Activated CD8-positive, alpha-beta memory T cell treated with anti-CD3 and anti-CD28 coated beads for 48 hours (primary cell): ENCODE data around the gene ZEB2.

Experiments
- DNase-seq, 3 experiments: peaks; one replicate each; pipeline ENCODE4 v3.0.0-alpha.2; 2020; ENCODE audit warnings: low read depth in 2 of 3, low spot score in 2 of 3

The ZEB2 gene

DNA sequence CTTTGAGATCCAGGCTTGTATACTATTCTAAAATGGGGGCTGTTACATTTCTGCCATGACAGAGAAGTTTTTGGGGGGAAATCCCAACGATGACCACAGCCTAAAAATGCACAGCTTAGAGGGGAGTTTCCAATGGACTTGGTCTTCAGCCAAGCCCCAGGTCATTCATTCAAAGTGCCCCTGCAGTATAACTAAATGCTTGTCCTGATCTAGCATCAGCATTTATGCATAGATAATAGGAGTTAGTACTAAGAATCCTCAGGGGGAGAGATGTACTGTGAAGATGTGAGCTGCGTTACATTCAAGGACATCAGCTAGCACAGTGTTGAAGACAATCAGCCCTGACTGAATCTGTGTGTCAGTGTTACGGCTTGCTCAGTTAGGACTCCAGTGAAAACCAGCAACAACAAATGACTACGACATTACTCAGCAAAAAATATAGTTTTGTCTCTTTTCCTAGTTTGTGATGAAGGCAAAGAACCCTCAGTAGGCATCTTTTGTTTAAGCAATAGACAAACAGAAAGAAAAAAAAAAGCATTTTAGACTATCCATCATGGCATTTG is 160.9 kb downstream of the ZEB2 start:
- DNase-seq, result no peak

DNA sequence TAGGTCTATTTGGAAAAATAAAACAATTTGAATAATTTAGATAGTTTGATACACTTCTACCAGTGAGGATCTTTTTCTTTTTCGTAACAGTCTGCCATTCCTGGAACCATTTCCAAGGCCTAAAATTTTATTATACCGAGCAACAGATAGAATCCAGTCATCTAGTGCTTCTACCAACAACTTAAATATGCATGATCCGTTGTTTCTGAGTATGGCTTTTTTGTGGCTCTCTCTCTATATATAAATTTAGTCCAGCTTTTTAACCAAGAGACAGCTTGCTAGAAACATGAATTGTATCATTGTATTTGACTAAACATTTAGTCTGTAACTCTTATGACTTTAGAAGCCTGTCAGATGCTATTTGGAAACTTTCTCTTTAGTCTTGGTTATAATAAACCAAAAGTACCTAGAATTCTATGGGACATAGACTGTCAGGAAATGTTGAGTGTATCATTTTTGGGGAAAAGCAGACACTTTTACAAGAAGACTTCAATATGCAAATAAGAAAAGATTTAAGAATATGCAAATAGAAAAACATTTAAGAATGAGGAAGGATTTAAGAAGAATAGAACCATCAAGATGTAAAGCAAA is 161.4 kb downstream of the ZEB2 start:
- no peak for DNase-seq

DNA sequence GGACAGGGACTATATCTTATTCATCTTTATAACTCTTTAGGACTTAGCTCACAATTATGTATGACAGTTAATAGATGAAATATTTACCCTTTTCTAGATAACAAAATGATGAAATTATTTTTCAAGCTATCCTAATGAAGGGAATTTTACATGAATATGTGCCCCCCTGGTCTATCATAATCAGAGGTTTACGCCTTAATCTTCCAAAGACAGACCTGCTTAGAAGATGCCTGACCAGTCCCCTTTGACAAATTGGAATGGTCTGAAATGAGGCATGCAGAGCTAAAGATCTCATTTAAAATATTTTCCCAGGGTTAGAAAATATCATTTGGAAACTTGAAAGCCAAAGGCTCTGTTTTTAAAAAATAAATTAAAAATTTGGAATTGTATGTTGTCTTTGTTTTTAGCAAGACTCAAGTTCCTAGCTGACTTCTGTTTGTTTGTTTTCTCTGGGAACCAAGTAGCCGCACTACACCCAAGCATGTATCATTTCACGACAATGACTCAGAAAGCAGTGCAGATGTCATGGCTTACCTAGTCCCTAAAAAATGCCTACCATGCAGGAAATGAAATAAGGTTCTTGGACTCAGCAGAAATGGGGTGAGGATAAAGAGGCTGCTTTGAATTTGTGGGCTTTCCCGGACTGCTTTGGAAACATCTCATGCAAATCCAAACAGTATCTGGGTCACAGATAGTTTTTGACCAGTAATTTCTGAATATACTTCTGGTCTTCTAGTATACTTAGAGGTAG is 162.1 kb downstream of the ZEB2 start:
- no peak for DNase-seq

DNA sequence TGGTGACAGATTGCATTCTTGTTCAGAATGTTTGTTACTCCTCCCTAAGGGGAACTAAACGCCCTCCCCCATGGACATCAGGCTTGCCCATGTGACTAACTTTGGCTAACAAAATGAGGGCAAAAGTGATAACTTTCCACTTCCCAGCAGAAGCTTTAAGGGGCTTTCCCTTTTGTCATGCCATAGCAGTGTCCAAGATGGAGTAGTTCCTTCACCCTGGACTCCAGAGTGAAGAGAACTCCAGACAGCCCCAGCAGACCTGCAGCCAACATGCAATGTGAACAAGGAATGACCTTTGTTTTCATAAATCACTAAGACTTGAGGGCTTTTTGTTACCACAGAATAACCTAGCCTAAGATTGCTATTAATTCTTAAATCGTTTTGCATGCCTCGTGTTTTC is 163.5 kb downstream of the ZEB2 start:
- no peak for DNase-seq

DNA sequence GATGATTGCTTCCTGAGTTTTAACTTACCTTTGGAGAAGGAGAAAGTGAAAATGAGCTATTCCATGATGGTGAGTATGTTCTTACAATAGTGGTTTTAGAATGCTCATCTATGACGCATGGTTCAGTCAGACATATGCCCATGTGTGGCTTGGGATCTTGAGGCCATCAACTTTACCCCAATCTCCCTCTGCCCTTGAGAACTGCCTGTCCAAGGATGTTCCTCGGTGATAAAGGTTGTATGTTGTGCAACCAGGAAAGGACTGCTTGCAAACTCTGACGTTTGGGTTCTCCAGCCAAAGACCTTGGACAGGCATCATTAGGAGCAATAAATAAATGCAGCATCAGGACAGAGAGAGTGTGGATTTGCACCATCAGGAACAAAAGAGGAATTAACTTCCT is 165.0 kb downstream of the ZEB2 start:
- no peak for DNase-seq

DNA sequence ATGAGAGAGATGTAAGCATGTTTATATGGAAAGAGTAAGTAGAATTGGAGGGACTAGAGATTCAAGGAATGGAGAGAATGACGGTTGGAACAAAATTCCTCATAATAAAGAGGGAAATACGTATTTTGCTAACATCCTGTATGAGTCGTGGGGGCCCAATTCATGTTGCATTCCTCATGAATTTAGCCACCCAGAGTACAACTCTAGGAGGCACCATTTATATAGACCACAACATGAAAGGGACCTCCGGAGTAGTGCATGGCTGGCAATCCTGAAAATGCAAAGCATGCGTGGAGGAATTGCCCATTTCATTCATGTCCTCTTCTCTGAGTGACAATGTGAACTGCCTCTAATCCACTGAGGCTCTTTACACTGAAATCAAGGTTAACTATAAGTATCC is 168.2 kb downstream of the ZEB2 start:
- DNase-seq, result no peak

DNA sequence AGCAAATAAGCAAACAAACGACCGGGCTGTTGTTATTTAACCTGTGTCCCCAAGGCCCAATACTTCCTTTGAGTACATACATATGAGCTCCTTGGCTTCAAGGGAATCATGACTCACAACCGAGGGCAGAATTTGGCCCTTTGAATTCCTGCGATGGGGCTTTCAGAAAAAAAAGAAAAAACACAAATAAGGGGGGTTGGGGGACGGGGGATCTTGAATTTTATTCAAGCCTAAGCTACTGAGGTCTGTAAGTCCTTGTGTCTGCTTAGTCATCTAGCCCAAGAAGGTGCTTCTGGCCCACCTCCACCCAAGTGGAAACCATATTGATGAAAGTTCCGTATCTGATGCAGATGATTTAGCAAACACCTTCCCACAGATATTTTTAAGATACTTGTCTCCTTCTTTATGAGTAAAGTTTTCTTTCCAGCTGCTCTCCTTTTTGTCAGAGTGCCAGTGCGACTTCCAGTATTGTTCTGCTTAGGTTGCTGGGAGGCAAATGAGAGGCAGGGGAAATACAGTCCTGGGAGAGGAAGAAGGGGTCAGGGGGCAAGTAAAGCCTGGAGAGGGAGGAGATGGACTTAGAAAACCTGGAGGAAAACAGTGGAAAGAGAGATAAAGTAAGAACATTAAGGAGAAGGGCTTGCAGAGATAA is 169.6 kb downstream of the ZEB2 start:
- DNase-seq, result no peak

DNA sequence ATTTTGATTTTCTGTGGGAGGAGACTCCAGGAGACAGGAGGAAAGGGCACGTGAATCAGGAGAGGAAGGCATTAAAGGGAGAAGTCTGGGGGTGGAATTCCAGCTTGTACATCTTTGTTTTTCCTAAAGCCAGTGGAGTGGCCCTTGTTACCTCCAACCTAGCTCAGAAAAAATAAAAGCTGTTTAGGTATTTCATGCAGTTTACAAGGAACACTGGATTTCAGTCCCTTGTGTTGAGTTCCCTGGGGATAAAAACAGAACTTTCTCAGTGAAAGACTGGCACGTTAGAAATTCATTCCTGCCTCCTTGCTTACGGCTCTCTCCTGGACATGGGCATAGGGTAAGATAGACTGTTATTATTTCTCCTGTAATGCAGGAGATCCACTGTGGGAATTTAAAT is 170.2 kb downstream of the ZEB2 start:
- no peak for DNase-seq

DNA sequence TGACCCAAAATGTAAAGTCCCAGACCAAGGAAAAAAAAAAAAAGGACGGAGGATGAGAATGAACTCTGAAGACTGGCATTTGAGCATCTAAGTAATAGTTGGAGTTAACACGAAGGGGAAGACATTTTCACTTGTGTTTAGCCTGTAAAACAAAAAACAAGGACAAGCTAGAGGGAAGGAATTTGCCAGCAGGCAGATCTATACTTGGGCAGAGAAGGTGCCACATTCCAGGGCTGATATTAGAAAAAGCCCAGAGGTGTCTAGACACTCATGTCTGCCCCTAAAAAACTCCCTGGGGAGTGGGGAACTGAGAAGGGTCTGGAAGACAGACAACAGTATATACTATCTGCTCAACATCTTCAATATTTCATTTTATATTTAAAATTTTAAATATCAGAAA is 171.1 kb downstream of the ZEB2 start:
- no peak for DNase-seq

DNA sequence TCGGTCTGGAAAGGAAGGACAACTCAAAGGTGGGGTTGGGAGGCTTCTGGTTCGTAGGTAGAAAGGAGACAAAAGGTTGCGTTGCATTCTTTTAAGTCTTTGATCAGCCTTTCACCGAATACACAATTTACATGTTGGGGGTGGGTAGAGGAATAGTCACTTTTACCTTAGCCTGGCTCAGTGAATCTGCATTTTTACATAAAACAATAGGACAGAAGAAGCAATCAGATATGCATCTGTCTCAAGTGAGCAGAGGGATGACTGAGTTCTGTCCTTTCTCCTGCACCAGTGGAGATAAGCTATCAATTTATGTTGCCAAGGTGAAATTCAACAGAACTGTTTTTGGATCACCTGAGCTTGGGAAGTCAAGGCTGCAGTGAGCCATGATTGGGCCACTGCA is 173.7 kb downstream of the ZEB2 start:
- no peak for DNase-seq

DNA sequence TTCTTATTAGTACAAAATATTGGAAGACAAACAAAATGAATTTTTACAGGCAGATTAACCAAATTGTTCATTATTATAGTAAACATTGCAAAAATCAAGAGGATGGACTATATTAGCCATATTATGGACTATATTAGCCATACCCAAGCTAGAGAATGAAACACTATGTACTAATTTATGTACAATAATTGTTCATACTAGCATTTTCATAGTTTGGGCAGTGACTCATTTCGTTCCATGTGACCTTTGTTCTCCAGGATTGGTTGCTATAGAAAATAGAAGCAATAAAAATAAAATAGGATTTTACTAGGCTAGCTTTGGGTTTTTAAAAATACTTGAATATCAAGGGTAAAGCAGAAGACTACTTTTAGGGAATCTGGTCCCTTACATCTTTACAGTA is 176.8 kb downstream of the ZEB2 start:
- DNase-seq, result no peak

DNA sequence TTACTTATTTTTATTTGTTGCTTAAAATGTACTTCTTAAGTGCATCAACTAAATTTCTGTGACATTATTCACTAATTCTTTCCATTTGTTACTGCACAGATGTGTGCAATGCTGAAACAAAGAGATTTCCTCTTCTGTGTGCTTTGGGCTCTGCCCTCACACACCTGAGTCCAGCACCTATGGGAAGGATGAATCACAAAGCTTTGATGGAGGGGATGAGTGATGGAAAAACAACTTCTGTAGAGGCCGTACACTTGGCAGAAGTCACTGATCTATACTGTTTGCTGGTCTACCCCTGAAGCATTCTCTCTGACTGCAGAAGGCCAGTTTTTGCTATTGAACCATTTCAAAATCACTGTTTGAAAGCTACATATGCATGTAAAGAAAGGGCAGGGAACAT is 178.4 kb downstream of the ZEB2 start:
- no peak for DNase-seq

DNA sequence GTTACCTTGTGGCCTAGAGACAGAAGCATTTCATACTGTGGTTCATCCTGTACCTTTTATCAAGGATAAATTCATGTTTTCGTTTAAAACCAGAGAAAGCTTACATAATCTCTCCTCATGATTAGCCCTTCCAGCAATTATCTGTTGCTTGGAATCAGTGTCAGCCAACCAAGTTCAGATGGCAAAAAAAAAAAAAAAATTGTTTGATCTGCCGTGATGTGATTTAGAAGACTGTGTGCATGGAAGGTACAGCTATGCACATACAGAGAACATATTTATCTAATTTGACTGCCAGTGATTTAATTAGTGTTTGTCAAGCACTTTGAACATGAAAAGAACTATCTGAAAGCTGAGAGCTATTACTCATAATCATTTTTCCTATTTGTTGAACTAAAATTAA is 180.9 kb downstream of the ZEB2 start:
- DNase-seq, result no peak

DNA sequence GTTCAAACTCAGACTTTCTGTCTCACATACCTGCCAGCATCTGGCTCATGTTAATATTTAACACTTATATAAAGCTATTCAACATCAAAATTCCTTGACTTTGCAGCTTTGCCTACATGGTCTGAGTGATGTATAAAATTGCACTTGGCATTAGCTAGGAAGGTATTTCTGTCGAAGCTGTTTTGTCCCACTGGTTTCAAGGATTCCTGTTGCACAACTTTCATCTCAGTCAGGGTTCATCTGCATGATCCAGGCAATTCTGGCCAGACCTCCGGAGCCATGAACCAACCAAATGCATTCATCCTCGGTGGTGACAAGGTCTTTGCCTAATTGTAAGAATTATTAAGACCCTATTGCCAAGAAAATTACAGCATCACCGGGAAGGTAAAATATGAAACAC is 185.4 kb downstream of the ZEB2 start:
- DNase-seq, result no peak
